IPS DF 4.7 (cell line): ENCODE data around the gene SIDT2.

ENCODE experiments used
- DNase-seq: peaks from one replicate; pipeline ENCODE4 v3.0.0-alpha.2; 2013; ENCODE audit warnings: low spot score; ENCODE audit errors: extremely low read depth

SIDT2 gene

GRCh38 chr11:117188620-117189081 is 10.1 kb downstream of the SIDT2 start:
- DNase-seq, result no peak

GRCh38 chr11:117189191-117189940 is 10.8 kb downstream of the SIDT2 start:
- DNase-seq, result no peak

DNA sequence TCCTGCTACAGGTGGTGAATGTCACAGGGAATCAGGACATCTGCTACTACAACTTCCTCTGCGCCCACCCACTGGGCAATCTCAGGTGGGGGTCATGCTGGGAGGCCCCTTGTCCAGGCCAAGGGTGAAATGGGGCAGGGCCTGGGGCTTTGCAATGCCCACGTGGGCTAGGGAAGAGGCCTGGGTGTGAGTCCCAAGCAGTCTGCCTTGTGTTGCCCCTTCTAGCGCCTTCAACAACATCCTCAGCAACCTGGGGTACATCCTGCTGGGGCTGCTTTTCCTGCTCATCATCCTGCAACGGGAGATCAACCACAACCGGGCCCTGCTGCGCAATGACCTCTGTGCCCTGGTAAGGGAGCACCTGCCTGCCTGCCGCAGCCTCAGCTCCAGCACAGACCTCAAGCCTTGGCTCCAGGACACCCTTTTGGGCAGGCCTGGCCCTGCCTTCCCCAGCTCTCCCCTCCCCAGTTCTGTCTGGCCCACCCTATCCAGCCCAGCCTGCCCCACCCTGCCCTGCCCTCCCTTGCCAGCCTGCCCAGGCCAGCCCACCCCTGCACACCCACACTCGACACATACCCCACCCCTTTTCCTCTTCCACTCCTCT is 11.5 kb downstream of the SIDT2 start:
- DNase-seq, result no peak

DNA sequence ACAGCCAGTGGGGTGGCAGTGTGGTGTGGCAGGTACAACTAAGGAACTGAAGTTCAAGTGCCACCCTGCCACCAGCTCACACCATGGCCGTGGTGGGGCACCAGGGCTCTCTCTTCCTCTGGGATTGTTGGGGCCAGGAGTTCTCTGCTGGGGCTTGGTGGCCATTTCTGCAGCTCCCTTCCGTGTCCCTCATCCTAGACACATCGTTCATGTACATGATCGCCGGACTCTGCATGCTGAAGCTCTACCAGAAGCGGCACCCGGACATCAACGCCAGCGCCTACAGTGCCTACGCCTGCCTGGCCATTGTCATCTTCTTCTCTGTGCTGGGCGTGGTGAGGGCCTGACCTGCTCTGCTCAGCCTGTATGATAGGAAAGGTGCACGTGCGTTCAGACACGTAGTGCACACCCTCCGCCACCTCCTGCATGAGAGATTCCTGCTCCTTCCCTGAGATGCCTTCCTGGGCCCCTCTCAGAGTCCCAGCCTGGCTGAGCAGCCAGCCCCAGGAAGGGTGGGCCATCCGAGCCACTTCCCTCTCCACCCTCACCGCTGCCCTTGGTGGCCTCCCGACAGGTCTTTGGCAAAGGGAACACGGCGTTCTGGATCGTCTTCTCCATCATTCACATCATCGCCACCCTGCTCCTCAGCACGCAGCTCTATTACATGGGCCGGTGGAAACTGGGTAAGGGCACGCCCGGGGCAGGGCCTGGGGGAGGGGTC is 13.3 kb downstream of the SIDT2 start:
- no peak for DNase-seq

DNA sequence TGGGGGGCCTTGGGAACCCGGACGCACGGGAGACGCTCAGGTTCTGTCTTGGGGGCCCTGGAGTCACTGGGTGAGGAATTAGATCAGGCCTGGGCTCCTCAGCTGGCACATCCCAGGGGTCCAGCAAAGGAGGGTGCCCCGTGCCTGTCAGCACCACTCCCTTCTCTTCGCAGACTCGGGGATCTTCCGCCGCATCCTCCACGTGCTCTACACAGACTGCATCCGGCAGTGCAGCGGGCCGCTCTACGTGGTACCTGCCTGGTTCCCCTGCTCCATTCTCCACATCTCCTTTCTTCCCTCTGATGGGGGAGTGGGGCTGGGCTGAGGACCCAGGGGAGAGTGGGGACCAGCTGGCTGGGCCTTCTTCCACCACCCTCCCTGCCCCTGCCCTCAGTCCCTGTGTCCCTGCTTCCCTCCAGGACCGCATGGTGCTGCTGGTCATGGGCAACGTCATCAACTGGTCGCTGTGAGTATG is 13.9 kb downstream of the SIDT2 start:
- DNase-seq, result no peak

DNA sequence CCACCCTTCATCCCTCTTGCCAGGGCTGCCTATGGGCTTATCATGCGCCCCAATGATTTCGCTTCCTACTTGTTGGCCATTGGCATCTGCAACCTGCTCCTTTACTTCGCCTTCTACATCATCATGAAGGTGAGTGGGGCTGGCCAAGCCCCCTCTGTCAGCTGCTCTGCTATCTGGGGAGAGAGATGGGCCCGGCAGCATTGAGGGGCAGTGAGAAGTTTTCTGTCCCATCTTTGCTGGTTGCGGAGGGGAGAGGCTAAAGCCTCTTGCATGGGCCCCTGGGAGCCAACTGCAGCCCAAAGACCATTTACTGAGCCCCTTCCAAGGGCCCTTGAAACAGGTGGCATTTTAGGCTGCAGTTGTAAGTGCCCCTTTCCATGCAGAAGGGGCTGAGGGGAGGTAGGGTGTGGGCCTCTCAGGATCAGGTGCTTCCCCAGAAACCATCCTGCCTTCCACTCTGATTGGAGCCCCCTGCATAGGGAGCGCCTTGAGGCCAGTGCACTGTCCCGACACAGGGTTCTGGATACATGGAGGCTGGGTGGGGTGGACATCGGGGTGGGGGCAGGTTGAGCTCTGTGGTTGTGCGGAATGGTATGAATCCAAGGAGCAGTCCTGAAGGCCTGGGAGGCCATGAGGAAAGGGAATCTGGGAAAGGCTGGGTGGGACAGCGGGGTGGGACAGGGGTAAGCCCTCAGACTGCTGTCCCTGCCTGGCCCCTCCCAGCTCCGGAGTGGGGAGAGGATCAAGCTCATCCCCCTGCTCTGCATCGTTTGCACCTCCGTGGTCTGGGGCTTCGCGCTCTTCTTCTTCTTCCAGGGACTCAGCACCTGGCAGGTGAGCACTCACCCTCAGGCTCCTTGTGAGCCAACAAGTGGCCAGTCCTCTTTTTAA is 14.8 kb downstream of the SIDT2 start:
- DNase-seq, result no peak

DNA sequence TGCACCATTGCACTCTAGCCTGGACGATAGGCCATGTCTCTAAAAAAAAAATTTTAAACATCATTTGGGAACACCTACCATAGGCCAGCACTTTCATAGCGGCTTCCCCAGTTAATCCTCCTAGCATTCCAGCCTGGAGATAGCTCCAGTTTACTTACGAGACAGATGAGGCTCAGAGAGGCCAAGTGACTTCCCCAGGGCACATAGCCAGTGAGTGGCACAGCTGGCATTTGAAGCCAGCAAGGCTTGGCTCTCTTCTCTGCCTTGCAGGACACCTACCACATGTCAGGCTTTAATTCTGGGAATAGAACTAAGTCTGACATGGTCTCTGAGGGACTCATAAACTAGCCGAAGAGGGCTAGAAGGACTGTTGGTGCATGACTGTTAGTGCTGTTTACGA is 15.7 kb downstream of the SIDT2 start:
- no peak for DNase-seq

DNA sequence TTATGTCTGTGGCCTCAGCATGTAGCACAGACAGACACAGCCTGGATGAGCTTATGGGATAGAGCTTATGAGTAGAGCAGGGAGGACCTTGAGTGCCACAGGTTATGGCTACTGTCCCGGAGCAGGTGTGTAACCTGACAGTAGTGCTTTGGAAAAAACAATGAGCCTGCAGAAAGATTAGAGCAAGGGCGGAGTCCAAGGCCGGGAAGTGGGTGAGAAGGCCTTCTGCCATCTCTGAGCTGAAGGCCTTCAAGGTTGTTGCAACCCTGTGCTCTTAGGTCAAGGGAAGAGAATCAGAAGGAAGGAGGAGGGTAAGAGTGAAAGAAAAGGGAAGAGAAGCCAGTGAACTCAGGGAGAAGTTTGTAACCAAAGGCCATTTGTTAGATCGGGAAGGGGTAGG is 16.7 kb downstream of the SIDT2 start:
- DNase-seq, result no peak

GRCh38 chr11:117195761-117196160 is 17.2 kb downstream of the SIDT2 start:
- no peak for DNase-seq

- DNase-seq, result no peak
Observed at GRCh38 chr11:117197006-117197405, 18.5 kb downstream of the SIDT2 start.

- no peak for DNase-seq
Observed at GRCh38 chr11:117197516-117198456, 19.2 kb downstream of the SIDT2 start.

DNA sequence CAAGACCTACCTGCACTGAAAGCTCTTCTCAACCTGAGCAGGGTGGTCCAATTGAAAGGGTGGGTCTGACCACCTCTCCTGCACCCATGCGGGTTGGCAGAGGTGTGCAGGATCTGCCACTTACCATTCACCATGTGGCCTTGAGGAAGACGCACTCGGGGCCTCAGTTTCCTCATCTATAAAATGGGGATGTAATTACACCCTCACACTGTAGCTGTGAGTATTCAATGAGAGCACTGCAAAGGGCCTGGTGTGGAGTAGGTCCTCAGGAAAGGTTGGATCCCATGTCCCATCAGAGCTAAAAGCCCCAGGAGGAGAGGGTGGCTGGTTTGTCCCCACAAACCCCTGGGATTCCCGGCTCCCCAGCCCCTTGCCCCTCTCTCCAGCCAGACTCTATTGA is 20.1 kb downstream of the SIDT2 start:
- no peak for DNase-seq

DNA sequence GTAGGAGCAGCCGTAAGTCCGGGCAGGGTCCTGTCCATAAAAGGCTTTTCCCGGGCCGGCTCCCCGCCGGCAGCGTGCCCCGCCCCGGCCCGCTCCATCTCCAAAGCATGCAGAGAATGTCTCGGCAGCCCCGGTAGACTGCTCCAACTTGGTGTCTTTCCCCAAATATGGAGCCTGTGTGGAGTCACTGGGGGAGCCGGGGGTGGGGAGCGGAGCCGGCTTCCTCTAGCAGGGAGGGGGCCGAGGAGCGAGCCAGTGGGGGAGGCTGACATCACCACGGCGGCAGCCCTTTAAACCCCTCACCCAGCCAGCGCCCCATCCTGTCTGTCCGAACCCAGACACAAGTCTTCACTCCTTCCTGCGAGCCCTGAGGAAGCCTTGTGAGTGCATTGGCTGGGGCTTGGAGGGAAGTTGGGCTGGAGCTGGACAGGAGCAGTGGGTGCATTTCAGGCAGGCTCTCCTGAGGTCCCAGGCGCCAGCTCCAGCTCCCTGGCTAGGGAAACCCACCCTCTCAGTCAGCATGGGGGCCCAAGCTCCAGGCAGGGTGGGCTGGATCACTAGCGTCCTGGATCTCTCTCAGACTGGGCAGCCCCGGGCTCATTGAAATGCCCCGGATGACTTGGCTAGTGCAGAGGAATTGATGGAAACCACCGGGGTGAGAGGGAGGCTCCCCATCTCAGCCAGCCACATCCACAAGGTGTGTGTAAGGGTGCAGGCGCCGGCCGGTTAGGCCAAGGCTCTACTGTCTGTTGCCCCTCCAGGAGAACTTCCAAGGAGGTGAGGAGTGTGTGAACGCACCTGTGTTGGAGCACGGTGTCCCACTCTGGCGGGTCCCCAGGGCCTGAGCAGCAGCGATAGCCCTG is 20.7 kb downstream of the SIDT2 start, which contains the start of gene TAGLN:
TAGLN (plus strand) TSS at position 318 of the 863 bp plus-strand sequence. CDS start 3,644 bp downstream, outside the sequence.
- no peak for DNase-seq

DNA sequence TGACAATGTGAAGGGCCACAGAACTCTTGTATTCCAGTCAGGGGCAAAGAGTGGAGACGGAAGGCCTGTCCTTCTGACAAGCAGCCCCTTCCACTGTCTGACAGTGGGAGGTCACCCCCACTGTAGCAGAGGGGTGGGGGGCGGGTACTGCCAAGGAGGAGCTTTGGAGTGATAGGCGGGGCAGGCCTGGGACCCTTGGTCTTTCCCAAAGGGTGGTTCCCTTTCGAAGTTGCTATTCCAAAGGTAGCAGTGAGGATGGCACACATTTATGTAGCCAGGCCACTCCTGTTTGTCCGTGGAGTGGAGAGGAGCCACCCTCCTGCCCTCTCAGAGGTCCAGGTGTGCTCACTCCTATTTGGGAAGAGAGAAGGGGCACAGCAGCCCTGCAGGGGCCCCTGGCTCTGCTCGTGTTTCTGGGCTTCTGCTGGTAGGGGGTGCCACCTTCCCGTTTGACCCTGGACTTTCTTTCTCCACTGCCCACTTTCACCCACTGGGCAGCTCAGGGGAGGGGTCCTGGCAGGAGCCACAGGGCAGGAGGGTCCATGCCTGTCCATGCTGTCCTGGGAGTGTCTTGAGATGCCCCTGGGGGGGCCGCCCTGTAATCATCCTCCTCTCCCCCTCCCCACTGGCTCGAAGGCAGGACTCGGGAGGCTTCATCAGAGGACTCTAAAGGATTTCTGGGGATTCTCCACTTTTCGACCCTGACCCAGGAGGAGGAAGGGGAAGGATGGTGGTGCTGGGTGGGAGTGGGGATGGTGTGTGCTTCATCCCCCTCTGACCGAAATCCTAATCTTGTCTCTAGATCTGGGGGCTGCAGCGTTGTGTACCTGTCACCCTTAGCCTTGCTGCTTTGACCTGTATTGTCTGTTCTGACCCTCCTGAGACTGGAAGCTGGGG is 21.6 kb downstream of the SIDT2 start:
- no peak for DNase-seq

GRCh38 chr11:117200813-117201657 is 22.5 kb downstream of the SIDT2 start:
- DNase-seq, result no peak

GRCh38 chr11:117201658-117202305 is 23.2 kb downstream of the SIDT2 start:
- no peak for DNase-seq
